Mesenteric fat pad (tissue), 1 donor: ENCODE results near the gene SPEM3. TPM values are rescaled to one million over a fixed set of nuclear protein-coding genes. Genes with fewer than 3 reads are reported as not detected.

Experiments
- DNase-seq: peaks from one replicate; pipeline ENCODE4 v3.0.0-alpha.2; 2020; ENCODE audit warnings: low spot score
- total RNA-seq: library from RNA; stranded (reverse); fragmentation: NEBNext Ultra II Directional; extraction: Animal tissue kit (Norgen Biotek cat#: 25700); gene quantifications from one replicate; pipeline ENCODE4 v1.2.1, GENCODE V29; 2021
- donor health status: DM: yes; HTN: yes; CAD: no.

Gene SPEM3
- total RNA-seq, 1 donor from 2014 or later: not detected

DNA sequence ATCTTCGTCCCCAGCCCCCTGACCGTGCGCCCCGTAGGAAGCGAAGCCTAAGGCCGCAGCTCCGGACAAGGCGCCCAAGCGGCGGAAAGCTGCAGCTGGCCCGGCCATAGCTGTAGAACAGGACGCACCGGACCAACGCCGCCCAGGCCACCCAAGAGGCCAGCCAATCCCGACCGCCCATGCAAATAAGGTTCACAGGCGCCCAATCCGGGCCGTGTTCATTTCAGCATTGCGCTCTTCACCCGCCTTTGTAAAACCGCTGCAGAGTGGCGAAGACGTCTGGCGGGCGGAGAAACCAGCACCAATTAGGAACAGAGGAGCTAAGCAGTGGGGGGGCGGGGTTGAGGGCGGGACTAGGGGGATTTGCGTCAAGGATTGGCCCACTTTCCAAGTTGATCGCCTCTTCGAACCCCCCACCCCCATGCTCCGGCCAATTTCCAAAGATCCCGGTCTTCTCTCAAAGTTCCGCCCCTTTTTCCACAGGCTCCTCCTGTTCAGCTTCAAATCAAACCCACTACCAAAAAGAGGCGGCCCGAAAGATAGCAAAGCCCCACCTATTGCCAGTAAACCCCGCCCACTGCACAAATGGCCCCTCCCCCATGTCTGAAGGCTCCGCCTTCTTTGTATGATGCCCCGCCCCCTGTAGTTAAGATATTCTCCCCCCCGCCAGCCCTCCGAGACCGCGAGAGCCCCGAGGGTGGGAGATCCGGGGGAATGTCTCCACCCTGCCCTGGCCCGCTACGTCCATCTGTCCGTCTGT is 24.5 kb upstream of the SPEM3 start, which contains the start of gene TMEM256:
Gene TMEM256, minus strand, starts transcription at position 121 of the 760 bp plus-strand sequence. Its CDS starts 13 bp downstream, at position 108.
- DNase-seq: peak; percentile 98

GRCh38 chr17:7404737-7405349 is 23.8 kb upstream of the SPEM3 start:
- no peak for DNase-seq

GRCh38 chr17:7405350-7406234 is 23.1 kb upstream of the SPEM3 start:
- DNase-seq: no peak

DNA sequence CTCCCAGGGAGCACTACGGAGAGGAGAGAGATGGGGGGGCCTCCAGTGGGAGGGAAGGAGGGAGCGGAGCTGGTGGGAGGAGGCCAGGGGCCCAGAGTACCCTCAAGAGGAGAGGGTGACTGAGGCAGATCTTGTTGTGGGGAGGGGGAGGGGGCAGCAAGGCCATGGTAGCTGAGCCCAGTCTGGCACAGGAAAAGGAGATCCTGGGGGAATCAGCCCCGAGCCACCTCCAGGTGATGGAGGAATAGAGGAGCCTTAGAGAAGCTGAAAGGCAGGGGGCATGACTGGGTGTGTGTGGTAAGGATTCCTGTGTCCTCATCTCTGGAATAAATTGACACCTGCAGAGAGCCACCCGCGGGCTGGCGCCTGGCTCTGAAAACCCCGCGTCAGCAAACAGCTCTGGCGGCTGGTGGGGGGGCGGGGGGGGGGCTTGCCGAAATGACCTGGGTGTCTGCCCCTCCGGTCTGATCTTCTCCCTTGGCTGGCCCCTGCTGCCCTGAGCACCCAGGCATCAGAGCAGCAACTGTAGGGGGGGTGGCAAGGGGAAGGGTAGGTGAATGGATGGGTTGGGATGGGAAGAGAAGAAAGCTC is 22.3 kb upstream of the SPEM3 start:
- no peak for DNase-seq

DNA sequence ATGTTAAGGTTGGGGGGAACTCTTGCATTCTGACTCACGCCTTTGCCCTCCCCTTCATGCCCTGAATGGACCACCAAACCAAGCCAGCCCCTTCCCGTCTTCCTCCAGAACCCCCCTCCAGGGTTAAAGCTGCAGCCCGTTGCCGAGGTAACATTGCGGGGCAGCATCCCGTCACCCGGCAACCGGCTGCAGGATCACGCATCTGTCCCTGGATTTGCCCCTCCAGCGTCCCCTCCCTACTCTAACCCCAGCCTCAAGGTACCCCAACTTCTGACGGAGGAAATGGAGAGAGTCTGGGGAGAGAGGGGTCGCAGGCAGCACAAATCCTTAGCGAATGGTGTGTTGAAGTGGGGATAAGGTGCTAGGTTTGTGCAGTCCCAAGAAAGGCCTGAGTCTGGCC is 21.6 kb upstream of the SPEM3 start:
- no peak for DNase-seq

DNA sequence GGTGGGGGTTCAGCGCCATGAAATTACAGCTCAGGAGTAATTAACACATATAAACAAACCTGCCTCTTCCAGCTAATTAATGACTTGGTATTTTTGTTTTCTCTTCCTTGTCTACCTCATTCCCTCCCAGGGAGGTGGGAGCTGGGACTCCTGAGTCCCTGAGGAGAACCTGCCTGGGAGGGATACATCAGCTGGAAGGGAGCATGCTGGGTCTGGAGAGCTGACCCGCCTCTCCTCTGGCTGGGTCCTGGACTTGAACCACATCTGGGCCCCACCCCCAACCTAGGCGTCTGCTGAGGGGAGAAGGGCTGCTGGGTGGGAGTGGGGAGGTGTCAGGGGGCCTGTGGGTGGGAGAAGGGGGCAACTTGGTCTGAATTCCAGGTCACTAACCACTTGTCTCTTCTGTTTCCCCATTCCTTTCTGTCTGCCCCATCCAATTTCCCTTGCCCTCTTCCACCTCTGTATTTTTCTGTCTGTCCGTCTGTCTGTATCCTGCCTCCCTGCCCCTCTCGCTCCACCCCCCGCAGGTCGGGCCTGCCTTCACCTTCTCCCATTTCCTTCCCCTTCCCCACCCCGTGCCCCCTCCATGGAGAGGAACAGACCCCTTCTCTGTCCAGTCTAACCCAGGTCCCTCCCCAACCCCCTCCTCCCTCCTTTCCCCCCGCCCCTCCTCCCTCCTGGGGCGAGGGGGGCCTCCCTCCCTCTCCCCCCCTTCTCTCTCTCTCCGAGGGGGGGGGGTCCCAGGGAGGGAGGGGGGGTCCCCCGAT is 21.0 kb upstream of the SPEM3 start, which contains the start of gene NLGN2:
Gene NLGN2, plus strand, starts transcription at position 361 of the 767 bp plus-strand sequence. CDS start 411 bp downstream, outside the sequence.
- no peak for DNase-seq

GRCh38 chr17:7408252-7408727 is 20.4 kb upstream of the SPEM3 start:
- DNase-seq: no peak

- no peak for DNase-seq
Measured at GRCh38 chr17:7408863-7409262, 19.8 kb upstream of the SPEM3 start.

DNA sequence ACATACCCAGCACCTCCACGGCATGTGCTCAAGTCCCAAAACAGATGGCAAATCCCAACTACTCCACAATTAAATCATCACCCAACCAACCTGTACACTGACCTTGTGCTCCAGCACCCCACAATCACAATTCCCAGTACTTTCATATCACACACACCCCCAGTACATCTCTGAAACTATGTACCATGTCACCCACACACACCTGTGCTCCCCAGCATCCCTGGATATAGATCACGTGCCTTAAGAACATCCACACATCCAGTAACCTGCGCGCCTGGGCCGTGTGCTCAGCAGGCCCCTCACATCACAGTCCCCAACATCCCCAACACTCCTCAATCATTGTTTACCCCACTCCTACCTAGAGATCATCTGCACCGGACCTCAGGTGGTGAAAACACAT is 18.9 kb upstream of the SPEM3 start:
- no peak for DNase-seq

GRCh38 chr17:7410634-7411426 is 17.8 kb upstream of the SPEM3 start:
- no peak for DNase-seq

DNA sequence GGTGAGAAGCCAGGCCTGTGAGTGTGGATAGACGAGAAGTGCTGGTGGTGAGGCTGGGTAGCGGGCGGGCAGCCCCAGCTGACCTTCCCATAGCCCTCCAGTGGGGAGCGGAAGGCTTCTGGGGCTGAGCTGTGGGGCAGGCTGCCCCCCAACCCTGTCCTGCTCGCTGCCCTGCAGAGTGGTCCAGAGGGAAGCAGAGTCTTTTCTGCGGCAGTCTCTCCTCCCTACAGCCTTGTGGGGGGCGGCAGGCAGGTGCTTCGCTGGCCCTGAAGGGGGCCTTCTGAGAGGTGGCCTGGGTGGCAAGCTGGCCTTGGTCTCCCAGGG is 17.3 kb upstream of the SPEM3 start:
- DNase-seq: no peak

GRCh38 chr17:7413346-7413985 is 15.2 kb upstream of the SPEM3 start:
- DNase-seq: no peak

GRCh38 chr17:7414837-7415236 is 13.8 kb upstream of the SPEM3 start:
- DNase-seq: no peak

- no peak for DNase-seq
Measured at GRCh38 chr17:7415784-7416183, 12.9 kb upstream of the SPEM3 start.

DNA sequence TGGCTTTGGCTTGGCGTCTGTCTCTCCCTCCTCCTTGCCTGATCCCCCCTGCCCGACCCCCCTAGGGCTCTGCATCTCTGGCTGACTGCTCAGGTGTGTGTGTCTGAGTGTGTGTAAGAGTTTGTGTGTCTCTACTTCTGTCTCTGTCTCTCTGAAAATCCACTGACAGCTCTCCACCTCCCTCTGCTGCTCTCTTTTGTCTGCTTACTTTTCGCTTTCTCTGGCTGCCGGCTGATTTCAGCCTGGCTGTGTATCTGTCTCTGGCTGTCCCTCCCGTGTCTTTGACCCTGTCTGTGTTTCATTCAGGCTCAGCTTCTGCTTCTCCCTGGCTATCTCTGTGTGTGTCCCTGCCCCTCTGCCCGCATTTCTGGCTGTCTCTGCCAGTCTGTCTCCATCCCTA is 12.3 kb upstream of the SPEM3 start:
- no peak for DNase-seq

DNA sequence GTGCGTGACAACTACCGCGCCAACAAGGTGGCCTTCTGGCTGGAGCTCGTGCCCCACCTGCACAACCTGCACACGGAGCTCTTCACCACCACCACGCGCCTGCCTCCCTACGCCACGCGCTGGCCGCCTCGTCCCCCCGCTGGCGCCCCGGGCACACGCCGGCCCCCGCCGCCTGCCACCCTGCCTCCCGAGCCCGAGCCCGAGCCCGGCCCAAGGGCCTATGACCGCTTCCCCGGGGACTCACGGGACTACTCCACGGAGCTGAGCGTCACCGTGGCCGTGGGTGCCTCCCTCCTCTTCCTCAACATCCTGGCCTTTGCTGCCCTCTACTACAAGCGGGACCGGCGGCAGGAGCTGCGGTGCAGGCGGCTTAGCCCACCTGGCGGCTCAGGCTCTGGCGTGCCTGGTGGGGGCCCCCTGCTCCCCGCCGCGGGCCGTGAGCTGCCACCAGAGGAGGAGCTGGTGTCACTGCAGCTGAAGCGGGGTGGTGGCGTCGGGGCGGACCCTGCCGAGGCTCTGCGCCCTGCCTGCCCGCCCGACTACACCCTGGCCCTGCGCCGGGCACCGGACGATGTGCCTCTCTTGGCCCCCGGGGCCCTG is 11.5 kb upstream of the SPEM3 start:
- no peak for DNase-seq

GRCh38 chr17:7418472-7419152 is 10.0 kb upstream of the SPEM3 start:
- no peak for DNase-seq
